NCI-H2029 treated with DMSO at 0.1 percent for 48 hours (cell line): ENCODE data around the gene NDFIP2.

ENCODE experiments used
- DNase-seq: peaks from one replicate; lab custom pipeline; 2025; lab: John Stamatoyannopoulos, UW

The NDFIP2 gene

GRCh38 chr13:79496188-79496587, 15.2 kb downstream of the NDFIP2 start:
- no peak for DNase-seq

GRCh38 chr13:79497064-79497463, 16.1 kb downstream of the NDFIP2 start:
- DNase-seq, result no peak

- DNase-seq, result no peak
These were observed 16.9 kb downstream of the NDFIP2 start for GRCh38 chr13:79497852-79498251.

GRCh38 chr13:79500829-79501228, 19.9 kb downstream of the NDFIP2 start:
- no peak for DNase-seq

- no peak for DNase-seq
These were observed 20.7 kb downstream of the NDFIP2 start for GRCh38 chr13:79501538-79502232.

- DNase-seq, result no peak
These were observed 22.0 kb downstream of the NDFIP2 start for GRCh38 chr13:79502859-79503468.

- DNase-seq, result no peak
These were observed 22.6 kb downstream of the NDFIP2 start for GRCh38 chr13:79503473-79504017.

GRCh38 chr13:79508224-79508961, 27.4 kb downstream of the NDFIP2 start:
- no peak for DNase-seq

GRCh38 chr13:79511611-79512010, 30.7 kb downstream of the NDFIP2 start:
- no peak for DNase-seq

- no peak for DNase-seq
These were observed 32.0 kb downstream of the NDFIP2 start for GRCh38 chr13:79512950-79513349.

GRCh38 chr13:79516595-79516994, 35.6 kb downstream of the NDFIP2 start:
- DNase-seq, result no peak

- DNase-seq, result no peak
These were observed 38.3 kb downstream of the NDFIP2 start for GRCh38 chr13:79519255-79519654.

- no peak for DNase-seq
These were observed 41.6 kb downstream of the NDFIP2 start for GRCh38 chr13:79522583-79522982.

- DNase-seq, result no peak
These were observed 44.3 kb downstream of the NDFIP2 start for GRCh38 chr13:79525064-79525857.

GRCh38 chr13:79527698-79528097, 46.7 kb downstream of the NDFIP2 start:
- no peak for DNase-seq

GRCh38 chr13:79528356-79528755, 47.4 kb downstream of the NDFIP2 start:
- DNase-seq, result no peak

GRCh38 chr13:79528759-79529191, 47.8 kb downstream of the NDFIP2 start:
- DNase-seq, result no peak

- no peak for DNase-seq
These were observed 48.9 kb downstream of the NDFIP2 start for GRCh38 chr13:79529817-79530216.

GRCh38 chr13:79530270-79530669, 49.3 kb downstream of the NDFIP2 start:
- DNase-seq, result no peak

- DNase-seq, result no peak
These were observed 50.7 kb downstream of the NDFIP2 start for GRCh38 chr13:79531542-79532254.

GRCh38 chr13:79532576-79532975, 51.6 kb downstream of the NDFIP2 start:
- no peak for DNase-seq
